Astrocyte (in vitro differentiated cells and primary cell): ENCODE results near the gene CCDC89. TPM values are rescaled to one million over a fixed set of nuclear protein-coding genes. Genes with fewer than 3 reads are reported as not detected.
A peak's percentile ranks its signal among the peaks of the same experiment; 100 is the strongest.

Source experiments
- DNase-seq: peaks from one replicate; pipeline ENCODE4 v3.0.0-alpha.2; 2010; ENCODE audit warnings: low read depth
- FAIRE-seq: peaks from 2 replicates; lab custom pipeline; 2011; peaks lifted over from hg19 to GRCh38; lab: Jason Lieb, UNC
- H2AFZ ChIP-seq: 2 replicates; pipeline ENCODE4 v1.6.0; 2012; ENCODE audit warnings: low read depth, low read length, inconsistent platforms
- H3K27ac ChIP-seq: 2 replicates; pipeline ENCODE4 v1.5.1; 2011; ENCODE audit warnings: low read depth, low read length, inconsistent platforms
- H3K27me3 ChIP-seq: 2 replicates; pipeline ENCODE4 v1.6.0; 2011; ENCODE audit warnings: low read length, inconsistent platforms; ENCODE audit not compliant: insufficient read depth
- H3K36me3 ChIP-seq: 2 replicates; pipeline ENCODE4 v1.5.1; 2011; ENCODE audit warnings: low read length, inconsistent platforms; ENCODE audit not compliant: insufficient read depth
- H3K4me1 ChIP-seq: 2 replicates; pipeline ENCODE4 v1.5.1; 2011; ENCODE audit warnings: low read length, inconsistent platforms; ENCODE audit not compliant: insufficient read depth
- H3K4me2 ChIP-seq: 2 replicates; pipeline ENCODE4 v1.6.0; 2012; ENCODE audit warnings: low read length, inconsistent platforms
- H3K4me3 ChIP-seq: 2 replicates; pipeline ENCODE4 v1.5.1; 2011; ENCODE audit warnings: low read depth, mild to moderate bottlenecking, low read length, inconsistent platforms; ENCODE audit not compliant: insufficient read depth
- H3K79me2 ChIP-seq: 2 replicates; pipeline ENCODE4 v1.6.0; 2012; ENCODE audit warnings: mild to moderate bottlenecking, low read length, inconsistent platforms; ENCODE audit not compliant: insufficient read depth
- H3K9ac ChIP-seq: 2 replicates; pipeline ENCODE4 v1.6.0; 2012; ENCODE audit warnings: mild to moderate bottlenecking, low read length, inconsistent platforms
- H3K9me3 ChIP-seq: 2 replicates; pipeline ENCODE4 v1.5.1; 2012; ENCODE audit warnings: low read depth, mild to moderate bottlenecking, low read length, inconsistent platforms; ENCODE audit not compliant: insufficient read depth
- H4K20me1 ChIP-seq: 2 replicates; pipeline ENCODE4 v1.6.0; 2012; ENCODE audit warnings: low read length, inconsistent platforms; ENCODE audit not compliant: insufficient read depth
- H3K27ac Mint-ChIP-seq: one replicate; pipeline ENCODE4 v1.8.0; 2021; ENCODE audit warnings: mild to moderate bottlenecking, mixed read lengths; ENCODE audit not compliant: unreplicated experiment
- H3K27me3 Mint-ChIP-seq: one replicate; pipeline ENCODE4 v1.8.0; 2021; ENCODE audit warnings: low read depth, mixed read lengths; ENCODE audit not compliant: unreplicated experiment
- H3K36me3 Mint-ChIP-seq: one replicate; pipeline ENCODE4 v1.8.0; 2021; ENCODE audit warnings: low read depth, mixed read lengths; ENCODE audit not compliant: unreplicated experiment
- H3K4me1 Mint-ChIP-seq: one replicate; pipeline ENCODE4 v1.8.0; 2021; ENCODE audit warnings: low read depth, mixed read lengths; ENCODE audit not compliant: unreplicated experiment
- H3K4me3 Mint-ChIP-seq: one replicate; pipeline ENCODE4 v1.8.0; 2021; ENCODE audit warnings: mild to moderate bottlenecking, moderate library complexity, mixed read lengths; ENCODE audit not compliant: unreplicated experiment
- H3K9me3 Mint-ChIP-seq: one replicate; pipeline ENCODE4 v1.8.0; 2021; ENCODE audit warnings: mild to moderate bottlenecking, mixed read lengths; ENCODE audit not compliant: unreplicated experiment
- CTCF ChIP-seq: IDR thresholded peaks from 2 replicates; pipeline ENCODE4 v1.5.1; 2011; ENCODE audit warnings: low read depth, mild to moderate bottlenecking, inconsistent platforms, low read length, moderate library complexity; ENCODE audit not compliant: insufficient read depth
- EZH2 ChIP-seq: IDR thresholded peaks from 2 replicates; pipeline ENCODE4 v1.6.1; 2012; ENCODE audit warnings: mild to moderate bottlenecking, low read length, inconsistent platforms; ENCODE audit not compliant: insufficient read depth
- total RNA-seq: library from RNA; stranded (reverse); gene quantifications from 2 replicates; pipeline ENCODE4 v1.2.1, GENCODE V29; 2021

The CCDC89 gene
- total RNA-seq, 1 donor from 2014 or later = 0.30 TPM

GRCh38 chr11:85680897-85681296 lies 5.1 kb downstream of the CCDC89 start:
- no peak overlapping the region for H3K27ac Mint-ChIP-seq
- H3K9me3 Mint-ChIP-seq = no peaks in the 10 kb centered on the region
- Histone ChIP-seq H3K4me1 (peaks cover 12% of the 10 kb centered on the region), H3K27ac (no peak overlapping the region), H3K36me3 (no peaks in the 10 kb centered on the region), H3K4me3 (no peak overlapping the region), H3K9me3 (no peaks in the 10 kb centered on the region), H3K9ac (no peak overlapping the region), H2AFZ (no peak overlapping the region), H3K27me3 (no peaks in the 10 kb centered on the region), H4K20me1 (no peaks in the 10 kb centered on the region), H3K79me2 (no peaks in the 10 kb centered on the region), H3K4me2 (no peak overlapping the region)
- H3K4me1 Mint-ChIP-seq = peaks cover 7% of the 10 kb centered on the region
- H3K4me3 Mint-ChIP-seq = no peak overlapping the region
- DNase-seq (no peak), FAIRE-seq (no peak)
- peaks cover 1% of the 10 kb centered on the region for H3K36me3 Mint-ChIP-seq
- no peaks in the 10 kb centered on the region for H3K27me3 Mint-ChIP-seq
- TF ChIP-seq CTCF (no peak), EZH2 (no peak)

- no peak for TF ChIP-seq EZH2
- TF ChIP-seq CTCF = no peak
Measured at GRCh38 chr11:85679576-85679975, 6.4 kb downstream of the CCDC89 start.

GRCh38 chr11:85673393-85673792 lies 12.6 kb downstream of the CCDC89 start:
- Histone ChIP-seq H2AFZ (no peak overlapping the region), H3K36me3 (no peaks in the 10 kb centered on the region), H3K27me3 (no peaks in the 10 kb centered on the region), H3K4me2 (no peak overlapping the region), H3K9me3 (no peaks in the 10 kb centered on the region), H3K4me3 (no peak overlapping the region), H3K27ac (no peak overlapping the region), H4K20me1 (no peaks in the 10 kb centered on the region), H3K4me1 (no peaks in the 10 kb centered on the region), H3K9ac (no peak overlapping the region), H3K79me2 (no peaks in the 10 kb centered on the region)
- Mint-ChIP-seq H3K9me3 (peaks cover 7% of the 10 kb centered on the region), H3K27me3 (peaks cover 3% of the 10 kb centered on the region), H3K4me3 (no peak overlapping the region), H3K36me3 (peaks cover 1% of the 10 kb centered on the region), H3K4me1 (no peaks in the 10 kb centered on the region), H3K27ac (no peak overlapping the region)
- DNase-seq = no peak
- TF ChIP-seq CTCF = no peak
- TF ChIP-seq EZH2 = no peak
- peak; percentile 26 for FAIRE-seq

More at GRCh38 chr11:85679576-85679975, 6.4 kb downstream of the CCDC89 start:
- no peaks in the 10 kb centered on the region for H3K4me1 ChIP-seq
- DNase-seq (no peak), FAIRE-seq (no peak)
- Mint-ChIP-seq H3K4me1 (peaks cover 7% of the 10 kb centered on the region), H3K9me3 (no peaks in the 10 kb centered on the region), H3K4me3 (no peak overlapping the region), H3K27me3 (peaks cover 1% of the 10 kb centered on the region), H3K27ac (no peak overlapping the region), H3K36me3 (no peaks in the 10 kb centered on the region)
- no peak overlapping the region for H3K4me3 ChIP-seq
- no peaks in the 10 kb centered on the region for H3K27me3 ChIP-seq
- no peak overlapping the region for H3K4me2 ChIP-seq
- H2AFZ ChIP-seq = no peak overlapping the region
- no peaks in the 10 kb centered on the region for H3K79me2 ChIP-seq
- no peaks in the 10 kb centered on the region for H4K20me1 ChIP-seq
- no peak overlapping the region for H3K27ac ChIP-seq
- no peak overlapping the region for H3K9ac ChIP-seq
- no peaks in the 10 kb centered on the region for H3K9me3 ChIP-seq
- no peaks in the 10 kb centered on the region for H3K36me3 ChIP-seq
